Pons (tissue), 1 donor: ENCODE results near the gene TAF12.
A peak's percentile ranks its signal among the peaks of the same experiment; 100 is the strongest.
"Not testable (repeated sequence)": the region's sequence is repeated elsewhere in the genome, so short reads cannot be mapped to it uniquely, and the experiment has no call there.

ENCODE experiments used
- DNase-seq: peaks from one replicate; pipeline ENCODE4 v3.0.0-alpha.2; 2016; ENCODE audit warnings: low spot score

The TAF12 gene, protein sequence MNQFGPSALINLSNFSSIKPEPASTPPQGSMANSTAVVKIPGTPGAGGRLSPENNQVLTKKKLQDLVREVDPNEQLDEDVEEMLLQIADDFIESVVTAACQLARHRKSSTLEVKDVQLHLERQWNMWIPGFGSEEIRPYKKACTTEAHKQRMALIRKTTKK

DNA sequence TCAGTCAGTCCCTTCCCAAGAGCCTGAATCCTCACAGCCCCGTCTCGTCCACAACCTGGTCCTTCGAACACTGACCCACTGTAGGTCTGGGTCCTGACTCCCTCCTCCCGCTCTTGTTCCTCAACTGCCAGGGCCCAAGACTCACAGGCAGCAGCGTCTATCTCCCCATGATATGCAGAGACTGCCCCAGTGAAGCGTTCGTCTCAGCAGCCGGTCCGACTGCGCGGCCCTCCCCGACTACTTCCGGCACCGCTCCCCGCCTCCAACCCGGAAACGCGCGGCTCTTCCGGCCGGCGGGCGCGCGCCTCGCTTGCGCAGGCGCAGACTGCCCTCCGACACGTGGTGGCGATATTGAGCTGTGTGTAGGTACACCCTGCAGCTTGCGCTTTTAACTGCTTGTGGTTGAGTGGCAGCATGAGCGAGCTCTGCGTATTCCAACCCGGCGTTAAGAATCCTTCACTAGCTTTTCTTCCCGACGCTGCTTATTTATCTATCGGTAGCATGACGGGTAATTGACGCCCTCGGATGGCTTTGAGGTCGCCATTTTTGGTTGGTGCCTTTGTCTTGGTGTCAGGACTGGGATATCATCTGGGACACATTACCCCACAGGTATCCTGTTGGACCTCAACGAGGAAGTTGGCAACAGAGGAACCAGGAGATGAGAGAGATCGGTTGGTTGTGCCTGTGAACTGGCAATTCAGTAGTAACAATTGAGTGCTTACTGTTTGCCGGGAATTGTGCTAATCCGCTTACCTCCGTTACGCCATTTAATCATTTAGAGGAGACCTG, at the start of gene TAF12:
Gene TAF12 (minus strand): TSS at position 221 of the 789 bp plus-strand sequence. CDS start 20,986 bp downstream, outside the sequence.
- DNase-seq, result peak; percentile 96

DNA sequence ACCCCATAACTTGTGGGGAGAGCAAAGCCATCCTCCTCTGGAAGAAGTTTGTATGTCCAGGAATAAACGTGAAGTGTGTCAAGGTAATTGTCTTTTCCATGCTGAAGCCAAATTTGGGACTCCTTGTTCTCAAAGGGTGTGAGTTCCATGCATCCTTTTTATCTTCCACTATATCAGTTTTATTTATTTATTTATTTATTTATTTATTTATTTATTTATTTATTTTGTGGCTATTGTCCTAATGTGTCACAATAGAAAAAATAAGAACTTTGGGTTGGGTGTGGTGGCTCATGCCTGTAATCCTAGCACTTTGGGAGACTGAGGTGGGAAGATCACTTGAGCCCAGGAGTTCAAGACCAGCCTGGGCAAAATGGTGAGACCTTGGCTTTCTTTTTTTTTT, 48.8 kb upstream of the TAF12 start:
- not testable (repeated sequence) for DNase-seq

DNA sequence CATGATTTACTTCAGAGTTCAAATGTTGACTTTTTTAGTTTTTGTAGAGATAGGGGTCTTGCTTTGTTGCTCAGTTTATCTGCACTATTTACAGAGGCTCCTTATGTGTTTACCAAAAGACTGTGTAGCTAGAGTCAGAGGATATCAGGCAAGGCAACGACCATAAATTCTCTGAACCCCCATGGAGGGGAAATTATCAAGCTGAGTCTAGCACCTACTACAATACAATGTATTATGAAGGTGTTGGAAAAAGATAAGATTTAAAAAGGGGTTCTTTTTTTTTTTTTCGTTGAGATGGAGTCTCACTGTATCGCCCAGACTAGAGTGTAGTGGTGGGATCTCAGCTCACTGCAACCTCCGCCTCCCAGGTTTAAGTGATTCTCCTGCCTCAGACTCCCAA, 42.1 kb upstream of the TAF12 start:
- no peak for DNase-seq

DNA sequence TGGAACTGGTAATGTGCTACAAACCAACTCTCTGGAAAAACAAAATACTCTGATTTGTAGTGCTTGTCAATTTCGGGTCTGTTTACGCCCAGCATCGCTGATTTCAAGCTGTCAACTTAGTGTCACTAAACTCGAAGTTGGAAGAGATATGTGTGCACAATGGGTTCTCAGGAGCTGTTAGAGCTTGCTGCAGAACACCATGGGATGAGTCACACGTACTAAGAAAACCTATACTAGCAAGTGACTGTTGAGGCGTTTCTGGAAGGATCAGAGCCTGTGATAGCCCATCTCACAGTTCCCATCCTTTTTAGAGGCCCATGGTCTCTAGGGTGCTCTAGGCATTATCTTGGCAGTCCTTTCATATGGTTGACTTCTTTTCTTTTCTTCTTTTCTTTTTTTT, 40.0 kb upstream of the TAF12 start:
- no peak for DNase-seq

DNA sequence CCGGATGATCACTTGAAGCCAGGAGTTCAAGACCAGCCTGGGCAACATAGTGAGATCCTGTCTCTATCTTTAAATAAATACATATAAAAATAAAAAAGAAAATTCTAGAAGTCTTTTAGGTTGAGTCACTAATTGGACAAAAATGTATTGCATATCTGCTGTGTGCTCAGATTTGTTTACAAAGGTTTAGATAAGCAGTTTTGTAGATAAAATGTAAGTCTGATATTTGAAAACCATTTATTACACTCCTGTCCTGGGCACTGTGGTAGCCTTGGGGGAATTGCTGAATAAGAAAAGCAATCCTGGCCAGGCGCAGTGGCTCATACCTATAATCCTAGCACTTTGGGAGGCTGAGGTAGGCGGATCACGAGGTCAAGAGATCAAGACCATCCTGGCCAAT, 37.3 kb upstream of the TAF12 start:
- no peak for DNase-seq

DNA sequence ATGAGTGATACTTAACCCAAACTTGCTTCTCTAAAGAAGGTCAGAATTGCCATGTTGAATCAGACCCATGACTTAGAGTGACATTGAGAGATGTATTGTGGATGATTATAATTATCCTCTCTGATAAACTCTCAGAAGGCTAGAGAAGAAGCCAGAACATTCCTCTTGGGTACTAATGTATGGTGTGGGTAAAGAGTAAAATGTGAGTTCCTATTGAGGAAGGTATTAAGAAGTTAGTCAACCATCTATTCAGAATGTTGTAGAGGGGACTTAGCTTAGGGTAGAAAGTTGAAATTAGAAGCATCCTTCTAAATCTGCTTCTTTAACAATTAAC, 33.0 kb upstream of the TAF12 start:
- no peak for DNase-seq

DNA sequence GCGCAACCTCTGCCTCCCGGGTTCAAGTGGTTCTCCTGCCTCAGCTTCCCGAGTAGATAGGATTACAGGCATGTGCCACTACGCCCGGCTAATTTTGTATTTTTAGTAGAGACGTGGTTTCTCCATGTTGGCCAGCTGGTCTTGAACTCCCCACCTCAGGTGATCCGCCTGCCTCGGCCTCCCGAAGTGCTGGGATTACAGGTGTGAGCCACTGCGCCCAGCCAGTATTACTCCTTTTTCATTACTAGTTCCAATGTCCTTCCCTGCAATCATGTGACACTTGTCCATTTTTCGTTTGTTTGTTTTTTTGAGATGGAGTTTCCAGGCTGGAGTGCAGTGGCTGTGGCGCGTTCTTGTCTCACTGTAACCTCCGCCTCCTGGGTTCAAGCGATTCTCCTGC, 30.1 kb upstream of the TAF12 start:
- DNase-seq, result not testable (repeated sequence)

DNA sequence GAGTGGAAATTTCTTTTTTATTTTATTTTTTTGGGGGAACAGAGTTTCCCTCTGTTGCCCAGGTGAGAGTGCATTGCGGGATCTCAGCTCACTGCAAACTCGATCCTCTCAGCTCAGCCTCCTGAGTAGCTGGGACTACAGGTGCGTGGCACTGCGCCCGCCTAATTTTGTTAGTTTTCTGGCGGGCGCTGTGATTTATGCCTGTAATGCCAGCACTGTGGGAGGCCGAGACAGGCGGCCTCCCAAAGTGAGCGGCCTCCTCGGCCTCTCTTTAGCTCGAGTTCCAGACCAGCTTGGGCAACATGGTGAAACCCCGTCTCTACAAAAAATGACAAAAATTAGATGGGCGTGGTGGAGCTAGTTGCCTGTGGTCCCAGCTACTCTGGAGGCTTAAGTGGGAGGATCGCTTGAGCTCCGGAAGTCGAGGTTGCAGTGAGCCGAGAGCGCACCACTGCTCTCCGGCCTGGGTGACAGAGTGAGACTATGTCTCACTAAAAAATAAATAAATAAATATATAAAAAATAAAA, 28.4 kb upstream of the TAF12 start:
- DNase-seq, result no peak

DNA sequence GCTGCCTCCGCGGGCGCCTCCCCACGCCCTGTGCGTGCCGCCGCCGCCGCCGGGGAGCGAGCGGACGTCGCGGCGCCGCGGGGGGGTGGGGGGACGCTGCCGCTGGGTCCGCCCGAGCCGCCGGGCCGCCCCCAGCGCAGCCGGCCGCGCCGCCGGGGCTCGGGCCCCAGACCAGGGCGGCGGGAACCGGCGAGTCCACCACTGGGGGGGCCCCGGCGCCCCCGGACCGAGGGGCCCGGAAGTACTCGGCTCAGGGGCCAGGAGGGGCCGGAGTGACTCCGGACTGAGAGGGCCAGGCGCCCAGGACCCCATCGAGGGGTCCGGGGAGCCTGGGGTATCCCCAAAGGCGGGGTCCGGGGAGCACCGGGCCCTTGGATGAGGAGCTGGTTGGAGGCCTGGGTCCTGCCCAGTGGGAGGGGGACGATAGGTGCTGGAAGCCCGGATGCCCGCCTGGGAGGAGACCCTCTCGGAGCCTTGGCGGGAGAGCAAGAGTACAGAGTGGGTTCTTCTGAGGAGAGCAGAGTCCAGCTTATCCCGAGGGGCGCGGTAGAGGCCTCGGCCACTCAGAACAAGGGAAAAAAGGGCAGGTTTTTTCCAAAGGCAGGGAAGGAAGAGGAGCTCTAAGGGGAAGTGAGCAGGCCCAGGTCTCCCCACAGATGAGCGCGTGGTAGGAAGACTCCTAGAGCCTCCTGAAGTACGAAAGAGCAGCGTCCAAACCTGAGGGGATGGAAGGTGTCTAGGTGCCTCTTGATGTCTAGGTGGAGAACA, 26.3 kb upstream of the TAF12 start:
- peak; percentile 43 for DNase-seq

DNA sequence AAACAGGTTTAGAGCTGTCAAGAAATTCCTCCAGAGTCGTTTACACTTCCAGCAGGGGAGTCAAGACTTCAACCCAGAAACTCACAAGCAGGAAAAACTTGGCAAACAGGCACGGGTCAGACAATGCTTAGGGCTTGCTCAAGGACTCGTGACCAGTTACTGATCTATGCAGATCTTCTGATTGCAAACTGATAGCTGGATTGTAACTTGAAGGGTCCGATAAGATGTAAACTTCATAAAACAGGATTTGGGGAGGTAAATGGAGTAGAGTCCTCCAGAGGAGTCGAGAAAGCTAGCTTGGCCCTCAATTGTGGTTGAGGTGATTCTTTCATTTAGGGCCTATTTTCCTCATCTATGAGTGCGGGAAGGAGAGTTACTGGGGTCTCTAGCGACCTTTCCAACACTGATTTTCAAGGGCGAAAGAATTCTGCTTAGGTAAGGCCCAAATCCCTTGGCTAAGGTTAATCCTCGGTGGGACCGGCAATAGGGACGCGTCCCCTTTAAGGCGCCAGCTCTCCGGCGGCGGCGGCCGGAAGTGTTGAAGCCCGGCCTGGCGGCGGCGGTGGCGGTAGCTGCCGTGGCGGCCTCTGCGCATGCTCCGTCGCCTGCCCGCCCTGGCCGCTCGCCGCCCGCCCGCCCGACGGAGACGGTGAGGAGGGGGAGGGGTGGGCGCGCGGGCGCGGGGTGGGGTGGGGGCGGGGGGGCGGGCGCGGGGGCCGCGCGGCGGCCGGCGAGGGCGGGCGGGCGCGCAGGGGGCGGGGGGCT, 25.5 kb upstream of the TAF12 start, which contains the start of gene GMEB1:
Gene GMEB1 (plus strand): TSS at position 594 of the 765 bp plus-strand sequence. CDS start 14,829 bp downstream, outside the sequence.
- peak; percentile 81 for DNase-seq

DNA sequence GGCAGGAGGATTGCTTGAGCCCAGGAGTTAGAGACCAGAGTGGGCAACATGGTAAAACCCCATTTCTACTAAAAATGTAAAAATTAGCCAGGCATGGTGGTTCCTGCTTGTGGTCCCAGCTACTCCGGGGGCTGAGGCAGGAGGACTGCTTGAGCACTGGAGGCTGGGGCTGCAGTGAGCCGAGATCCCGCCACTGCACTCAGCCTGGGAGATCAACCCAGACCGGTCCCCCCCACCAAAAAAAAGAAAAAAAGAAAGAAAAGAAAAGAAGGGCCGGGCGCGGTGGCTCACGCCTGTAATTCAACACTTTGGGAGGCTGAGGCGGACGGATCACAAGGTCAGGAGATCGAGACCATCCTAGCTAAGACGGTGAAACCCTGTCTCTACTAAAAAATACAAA, 23.9 kb upstream of the TAF12 start:
- DNase-seq, result no peak

DNA sequence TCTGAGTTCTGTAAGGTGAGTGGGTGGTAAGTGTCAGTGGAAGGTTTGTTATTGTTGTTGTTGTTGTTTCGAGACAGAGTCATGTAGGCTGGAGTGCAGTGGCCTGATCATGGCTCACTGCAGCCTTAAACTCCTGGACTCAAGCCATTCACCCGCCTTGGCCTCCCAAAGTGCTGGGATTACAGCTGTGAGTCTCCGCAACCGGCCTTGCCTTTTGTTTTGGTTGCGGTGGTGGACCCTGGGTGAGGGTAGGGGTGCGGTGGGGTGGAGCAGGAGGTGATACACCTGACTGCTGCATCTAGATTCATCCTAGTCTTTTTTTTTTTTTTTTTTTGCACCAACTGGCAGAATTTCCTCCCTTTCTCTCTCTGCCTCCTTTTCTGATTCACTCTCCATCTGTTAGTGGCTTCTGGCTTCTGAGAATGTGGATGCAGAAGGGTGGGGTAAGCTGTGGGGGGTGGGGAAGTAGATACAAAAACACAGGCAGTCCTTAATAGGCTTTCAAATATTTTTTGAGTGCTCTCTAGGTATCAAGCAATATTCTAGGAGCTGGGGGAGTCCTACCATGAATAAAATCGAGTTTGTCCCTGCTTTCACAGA, 21.1 kb upstream of the TAF12 start:
- DNase-seq, result no peak

DNA sequence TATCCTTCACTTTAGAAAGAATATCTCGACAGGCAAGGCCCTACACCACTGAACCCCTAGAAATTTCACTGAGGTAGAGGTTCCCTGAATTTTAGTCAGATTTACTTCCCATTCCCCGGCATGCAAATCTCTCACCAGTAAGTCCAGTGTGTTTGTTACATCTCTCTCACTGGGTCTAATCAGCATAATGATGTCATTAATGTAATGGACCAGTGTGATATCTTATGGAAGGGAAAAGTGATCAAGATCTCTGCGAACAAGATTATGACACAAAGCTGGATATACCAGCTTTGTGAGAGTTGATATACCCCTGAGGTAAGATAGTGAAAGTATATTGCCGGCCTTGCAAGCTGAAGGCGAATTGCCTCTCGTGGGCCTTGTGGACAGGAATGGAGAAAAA, 13.5 kb upstream of the TAF12 start:
- no peak for DNase-seq

DNA sequence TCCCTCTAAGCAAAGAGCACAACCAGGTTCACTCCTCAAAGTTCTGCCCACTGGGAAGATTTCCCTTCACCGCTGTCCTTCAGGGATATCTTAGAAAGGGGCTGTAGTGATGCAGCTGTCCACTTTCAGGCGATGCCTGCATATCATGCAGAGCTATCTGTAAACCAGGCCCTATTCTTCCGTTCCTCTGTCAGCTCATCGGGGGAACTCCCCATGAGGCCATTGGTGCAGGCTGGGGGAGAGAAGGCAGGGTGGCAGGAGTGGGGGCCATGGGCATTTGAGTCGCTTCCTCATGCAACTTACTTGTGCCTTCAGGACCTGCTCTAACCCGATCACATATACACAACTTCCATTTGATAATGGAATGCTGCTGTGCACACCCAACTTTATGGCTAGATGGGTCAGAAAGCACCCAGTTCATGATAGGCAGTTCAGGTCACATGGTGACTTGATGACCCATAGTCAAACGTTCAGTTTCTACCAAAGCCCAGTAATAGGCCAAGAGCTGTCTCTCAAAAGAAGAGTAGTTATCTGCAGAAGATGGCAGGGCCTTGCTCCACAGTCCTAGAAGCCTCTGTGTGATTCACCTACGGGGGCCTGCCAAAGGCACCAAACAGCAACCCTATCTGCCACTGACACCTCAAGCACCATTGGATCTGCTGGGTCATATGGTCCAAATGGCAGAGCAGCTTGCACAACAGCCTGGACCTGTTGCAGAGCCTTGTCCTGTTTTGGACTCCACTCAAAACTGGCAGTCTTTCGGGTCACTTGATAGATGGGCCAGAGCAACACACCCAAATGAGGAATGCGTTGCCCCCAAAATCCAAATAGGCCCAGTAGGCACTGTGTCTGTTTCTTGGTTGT, 12.8 kb upstream of the TAF12 start:
- not testable (repeated sequence) for DNase-seq

DNA sequence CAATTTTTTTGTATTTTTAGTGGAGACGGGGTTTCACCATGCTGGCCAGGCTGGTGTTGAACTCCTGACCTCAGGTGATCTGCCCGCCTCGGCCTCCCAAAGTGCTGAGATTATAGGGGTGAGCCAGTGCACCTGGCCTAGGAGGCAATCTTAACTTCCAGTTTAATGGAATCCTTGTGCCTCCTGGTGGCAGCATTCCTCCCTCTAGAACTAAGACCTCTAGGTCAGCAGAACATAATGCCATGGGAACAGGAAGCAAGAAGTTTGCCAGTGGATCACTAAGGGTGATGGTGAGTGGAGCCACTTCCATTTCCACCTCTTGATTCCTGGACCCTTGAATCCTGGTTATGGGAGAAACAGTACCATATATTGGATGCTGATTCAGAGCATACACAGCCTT, 11.0 kb upstream of the TAF12 start:
- not testable (repeated sequence) for DNase-seq

DNA sequence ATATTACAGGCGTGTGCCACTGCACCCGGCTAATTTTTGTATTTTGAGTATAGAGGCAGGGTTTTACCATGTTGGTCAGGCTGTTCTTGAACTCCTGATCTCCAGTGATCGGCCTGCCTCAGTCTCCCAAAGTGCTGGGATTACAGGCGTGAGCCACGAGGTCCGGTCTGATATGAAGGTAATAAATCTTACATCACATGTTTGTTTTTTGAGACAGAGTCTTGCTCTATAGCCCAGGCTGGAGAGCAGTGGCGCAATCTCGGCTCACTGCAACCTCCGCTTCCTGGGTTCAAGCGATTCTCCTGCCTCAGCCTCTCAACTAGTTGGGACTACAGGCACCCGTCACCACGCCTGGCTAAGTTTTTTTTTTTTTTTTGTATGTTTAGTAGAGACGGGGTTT, 10.2 kb upstream of the TAF12 start:
- not testable (repeated sequence) for DNase-seq

DNA sequence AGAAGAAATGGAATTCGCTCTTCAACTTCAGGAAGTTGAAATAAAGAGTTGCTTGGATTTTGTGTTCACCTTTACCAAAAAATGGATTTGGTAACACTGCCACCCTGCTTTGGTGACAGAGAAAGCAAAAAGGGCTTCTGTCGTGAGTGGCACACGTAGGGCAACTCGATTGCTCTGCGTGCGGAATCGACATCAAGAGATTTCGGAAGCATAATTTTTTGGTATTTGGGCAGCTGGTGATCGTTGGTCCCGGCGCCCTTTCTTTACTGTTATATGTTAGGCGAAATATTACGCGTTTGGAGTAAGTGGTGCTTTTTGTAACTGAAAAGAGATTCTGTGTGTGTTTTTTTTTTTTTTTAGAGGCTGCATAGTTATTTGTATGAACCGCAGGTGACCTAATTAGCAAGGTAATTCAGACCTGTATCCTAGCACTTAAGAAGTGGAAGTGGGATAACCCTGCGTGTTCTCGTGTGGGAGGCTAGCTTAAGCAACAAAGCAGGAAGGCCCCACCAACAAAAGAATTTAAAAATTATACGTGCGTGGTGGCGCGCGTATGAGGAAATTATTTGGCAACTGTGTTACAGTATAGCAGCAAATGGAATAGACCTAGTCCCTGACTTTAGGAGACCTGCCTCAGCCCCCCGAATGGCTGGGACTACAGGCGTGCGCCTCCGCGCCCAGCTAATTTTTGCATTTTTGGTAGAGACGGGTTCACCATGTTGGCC, 5.8 kb upstream of the TAF12 start, which contains the start of gene RNU11:
Gene RNU11 (plus strand): TSS at position 127 of the 725 bp plus-strand sequence.
- DNase-seq, result peak; percentile 98

DNA sequence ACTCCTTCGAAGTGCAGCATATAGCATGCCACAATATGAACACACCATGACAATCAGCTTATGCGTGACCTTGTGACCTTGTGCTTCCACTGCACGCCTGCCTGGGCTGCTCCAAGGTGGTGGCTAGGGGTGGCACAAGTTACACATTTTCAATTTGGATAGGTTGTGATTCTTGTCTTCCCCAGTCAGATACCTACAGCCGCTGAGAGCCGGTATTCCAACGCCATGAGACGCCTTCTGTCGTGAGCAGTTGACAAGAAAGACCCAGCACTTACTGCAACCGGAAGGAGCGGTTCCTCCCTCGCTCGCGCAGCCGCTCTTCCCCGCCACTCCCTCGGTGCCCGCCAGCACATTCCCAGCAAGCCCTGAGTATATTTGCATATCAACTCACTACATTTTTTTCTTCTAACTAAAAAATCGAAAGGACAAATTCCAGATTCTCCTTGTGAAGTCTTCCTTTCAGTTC, 5.2 kb upstream of the TAF12 start:
- no peak for DNase-seq

DNA sequence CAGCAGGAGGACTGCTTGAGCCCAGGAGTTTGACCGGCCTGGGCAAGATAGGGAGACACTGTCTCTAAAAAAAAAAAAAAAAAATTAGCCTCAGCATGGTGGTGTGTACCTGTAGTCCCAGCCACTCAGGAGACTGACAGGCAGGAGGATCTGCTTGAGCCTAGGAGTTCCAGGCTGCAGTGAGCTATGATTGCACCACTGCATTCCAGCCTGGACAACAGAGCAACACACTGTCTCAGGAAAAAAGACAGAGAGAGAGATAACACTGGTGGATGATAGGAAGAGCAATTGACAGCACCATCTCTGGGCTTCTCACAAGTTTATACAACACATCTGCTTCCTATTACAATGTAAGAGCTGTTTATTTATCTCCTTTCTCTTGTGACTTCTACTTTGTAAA, 3.2 kb upstream of the TAF12 start:
- no peak for DNase-seq

DNA sequence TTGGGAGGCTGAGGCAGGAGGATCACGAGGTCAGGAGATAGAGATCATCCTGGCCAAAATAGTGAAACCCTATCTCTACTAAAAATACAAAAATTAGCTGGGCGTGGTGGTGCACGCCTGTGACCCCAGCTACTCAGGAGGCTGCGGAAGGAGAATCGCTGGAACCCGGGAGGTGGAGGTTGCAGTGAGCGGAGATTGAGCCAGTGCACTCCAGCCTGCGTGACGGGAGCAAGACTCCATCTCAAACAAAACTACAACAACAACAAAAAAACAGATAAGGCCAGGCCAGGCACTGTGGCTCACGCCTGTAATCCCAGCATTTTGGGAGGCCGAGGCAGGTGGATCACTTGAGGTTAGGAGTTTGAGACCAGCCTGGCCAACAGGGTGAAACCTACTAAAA, 2.5 kb upstream of the TAF12 start:
- DNase-seq, result not testable (repeated sequence)
